Mesodermal cell (in vitro differentiated cells): ENCODE measurements around the gene OXCT1.
A peak's percentile ranks its signal among the peaks of the same experiment; 100 is the strongest.

Experiments
- H3K27ac ChIP-seq: 2 replicates; pipeline ENCODE4 v1.7.0; 2013; ENCODE audit warnings: mild to moderate bottlenecking, low read depth, low read length, moderate library complexity; ENCODE audit not compliant: severe bottlenecking
- H3K36me3 ChIP-seq: 2 replicates; pipeline ENCODE4 v1.7.1; 2013; ENCODE audit warnings: mild to moderate bottlenecking, low read length, moderate library complexity; ENCODE audit not compliant: control insufficient read depth, insufficient read depth
- H3K4me1 ChIP-seq: one replicate; pipeline ENCODE4 v1.7.1; 2013; ENCODE audit warnings: mild to moderate bottlenecking, low read length; ENCODE audit not compliant: insufficient read depth, control insufficient read depth, poor library complexity, severe bottlenecking
- H3K4me3 ChIP-seq: 2 replicates; pipeline ENCODE4 v1.7.0; 2013; ENCODE audit warnings: low read length, control low read depth, mild to moderate bottlenecking; ENCODE audit not compliant: insufficient read depth, poor library complexity, severe bottlenecking; ENCODE audit errors: extremely low read depth
- H3K9me3 ChIP-seq: 2 replicates; pipeline ENCODE4 v1.7.1; 2013; ENCODE audit warnings: mild to moderate bottlenecking, low read length, moderate library complexity; ENCODE audit not compliant: control insufficient read depth
- WGBS, 2 experiments: methylation state at CpG; one replicate each; pipeline ENCODE4 v1.1.5; 2013; ENCODE audit warnings: missing lambda C conversion rate in 2 of 2; ENCODE audit not compliant: insufficient coverage in 2 of 2; 5-methylcytosine and 5-hydroxymethylcytosine counted together

OXCT1 gene

GRCh38 chr5:41871852-41872251 is 1.6 kb upstream of the OXCT1 start:
- no peak overlapping the region for H3K27ac ChIP-seq
- WGBS, 2 experiments: 92 to 97% methylated on average over 2 of the region's 2 CpGs

GRCh38 chr5:41870627-41871048 is 413 bp upstream of the OXCT1 start:
- Histone ChIP-seq H3K4me3 (peak overlapping the region; percentile 66), H3K36me3 (no peaks in the 10 kb centered on the region), H3K4me1 (no peaks in the 10 kb centered on the region), H3K27ac (no peak overlapping the region), H3K9me3 (no peaks in the 10 kb centered on the region)
- WGBS, 2 experiments: 20 to 71% methylated on average over 3 to 11 of the region's 16 CpGs

More at GRCh38 chr5:41871852-41872251, 1.6 kb upstream of the OXCT1 start:
- H3K4me3 ChIP-seq: no peak overlapping the region
- no peaks in the 10 kb centered on the region for H3K4me1 ChIP-seq
- no peaks in the 10 kb centered on the region for H3K9me3 ChIP-seq
- no peaks in the 10 kb centered on the region for H3K36me3 ChIP-seq

- Histone ChIP-seq H3K4me3 (peak overlapping the region; percentile 66), H3K36me3 (no peaks in the 10 kb centered on the region), H3K27ac (no peak overlapping the region), H3K9me3 (no peaks in the 10 kb centered on the region), H3K4me1 (no peaks in the 10 kb centered on the region)
- WGBS, 2 experiments: 24 to 26% methylated on average over 22 to 28 of the region's 28 CpGs
These were observed 988 bp downstream of the OXCT1 start for GRCh38 chr5:41869151-41869723.

DNA sequence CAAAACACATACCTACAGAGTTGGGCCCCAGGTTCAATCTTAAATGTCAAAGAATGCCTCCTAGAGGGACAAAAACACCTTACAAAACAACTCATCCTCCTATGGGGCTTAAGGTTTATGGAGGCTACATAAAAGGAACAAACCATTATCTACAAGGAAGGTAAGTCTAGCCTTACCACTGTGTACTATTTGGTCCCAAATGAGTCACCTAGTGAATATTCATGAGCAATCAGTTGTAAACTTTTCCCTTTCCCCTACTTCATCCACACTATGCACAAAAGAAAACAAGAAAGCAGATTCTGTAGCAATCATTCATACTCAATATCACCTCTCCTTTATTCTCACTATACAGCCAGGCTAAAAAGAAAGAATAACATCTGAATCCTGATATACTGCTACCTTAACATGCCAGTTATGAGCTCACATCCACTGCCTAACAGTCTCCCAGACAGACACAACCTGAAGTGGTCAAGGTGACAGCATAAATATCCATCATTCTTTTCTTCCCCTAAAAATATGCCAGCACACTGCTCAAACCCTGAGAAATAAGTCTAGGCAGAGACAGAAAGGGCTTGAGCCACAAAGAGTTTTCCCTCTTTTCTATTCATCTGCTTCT is 6.2 kb downstream of the OXCT1 start:
- Histone ChIP-seq H3K27ac (no peak overlapping the region), H3K9me3 (no peaks in the 10 kb centered on the region), H3K4me3 (no peak overlapping the region), H3K4me1 (no peaks in the 10 kb centered on the region), H3K36me3 (peaks cover under 1% of the 10 kb centered on the region)

DNA sequence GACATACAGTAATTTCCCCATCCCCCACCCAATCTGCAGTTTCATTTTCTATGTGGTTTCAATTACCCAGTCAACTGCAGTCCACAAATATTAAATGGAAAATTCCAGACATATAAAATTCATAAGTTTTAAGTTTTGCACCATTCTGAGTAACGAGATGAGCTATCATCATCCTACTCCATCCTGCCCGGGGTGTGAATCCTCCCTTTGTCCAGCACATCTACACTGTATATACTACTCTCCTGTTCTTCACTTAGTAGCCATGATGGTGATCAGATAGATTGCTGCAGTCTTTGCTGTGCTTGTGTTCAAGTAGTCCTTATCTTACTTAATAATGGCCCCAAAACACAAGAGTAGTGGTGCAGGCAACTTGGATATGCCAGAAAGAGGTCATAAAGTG is 11.3 kb downstream of the OXCT1 start:
- H3K9me3 ChIP-seq: no peaks in the 10 kb centered on the region
- H3K4me1 ChIP-seq: no peaks in the 10 kb centered on the region
- peaks cover 10% of the 10 kb centered on the region for H3K36me3 ChIP-seq
- 68% methylated on average over 2 of the region's 2 CpGs; no CpG with 5 or more reads in 1 of the 2 experiments for whole genome bisulfite sequencing, 2 experiments
- H3K27ac ChIP-seq: no peak overlapping the region
- no peak overlapping the region for H3K4me3 ChIP-seq

GRCh38 chr5:41857989-41858388 is 12.2 kb downstream of the OXCT1 start:
- Histone ChIP-seq H3K27ac (no peak overlapping the region), H3K9me3 (no peaks in the 10 kb centered on the region), H3K4me1 (no peaks in the 10 kb centered on the region), H3K4me3 (no peak overlapping the region), H3K36me3 (peaks cover 11% of the 10 kb centered on the region)
- WGBS, 2 experiments: 88% methylated on average over 1 of the region's 1 CpG; no CpG with 5 or more reads in 1 of the 2 experiments

DNA sequence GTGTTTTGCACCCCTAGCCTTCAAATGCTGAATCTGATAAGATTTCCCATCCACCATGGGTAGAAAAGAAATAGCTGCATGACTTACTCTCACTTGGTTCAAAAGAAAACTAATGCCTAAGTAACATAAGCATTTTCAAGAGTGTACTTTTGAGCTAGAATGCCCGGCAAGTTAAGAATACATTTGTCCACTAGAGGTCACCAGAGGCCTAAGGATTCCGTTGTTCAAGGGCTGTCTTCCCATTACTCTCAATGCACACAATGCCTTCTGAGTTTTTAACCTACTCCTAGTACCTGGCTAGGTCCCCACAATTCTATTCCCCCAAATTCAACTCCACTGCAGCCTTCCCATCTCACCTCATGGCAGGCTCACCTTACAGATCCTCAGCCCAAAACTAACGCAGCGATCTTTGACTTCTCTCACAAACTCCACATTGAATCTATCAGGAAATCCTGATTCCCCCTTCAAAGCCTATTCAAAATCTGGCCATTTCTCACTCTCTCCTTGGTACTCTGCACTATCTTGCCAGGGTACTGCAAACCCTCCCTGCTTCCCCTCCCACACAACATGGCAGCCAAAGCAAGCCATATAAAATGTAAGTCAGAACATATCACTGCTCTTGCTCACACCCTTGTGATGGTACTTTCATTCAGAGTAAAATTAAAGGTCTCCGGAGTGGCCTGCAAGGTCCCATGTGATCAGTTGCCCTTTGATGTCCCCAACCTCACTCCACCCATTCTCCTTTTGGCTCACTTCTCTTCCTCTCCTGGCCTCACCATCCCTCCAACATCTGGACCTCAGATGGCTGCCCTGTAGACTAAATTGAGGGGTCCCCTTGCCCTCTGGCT is 13.4 kb downstream of the OXCT1 start:
- peaks cover 22% of the 10 kb centered on the region for H3K36me3 ChIP-seq
- 54 to 58% methylated on average over 5 of the region's 5 CpGs for WGBS, 2 experiments

GRCh38 chr5:41852293-41852692 is 17.9 kb downstream of the OXCT1 start:
- Histone ChIP-seq H3K36me3 (peaks cover 44% of the 10 kb centered on the region), H3K27ac (no peak overlapping the region), H3K9me3 (no peaks in the 10 kb centered on the region), H3K4me1 (no peaks in the 10 kb centered on the region), H3K4me3 (no peak overlapping the region)
- 83% methylated on average over 1 of the region's 2 CpGs; no CpG with 5 or more reads in 1 of the 2 experiments for WGBS, 2 experiments

More for the DNA sequence above, 13.4 kb downstream of the OXCT1 start:
- H3K4me1 ChIP-seq: no peaks in the 10 kb centered on the region
- H3K4me3 ChIP-seq: no peak overlapping the region
- H3K9me3 ChIP-seq: no peaks in the 10 kb centered on the region
- H3K27ac ChIP-seq: no peak overlapping the region

- Histone ChIP-seq H3K9me3 (no peaks in the 10 kb centered on the region), H3K27ac (no peak overlapping the region), H3K4me1 (no peaks in the 10 kb centered on the region), H3K4me3 (no peak overlapping the region), H3K36me3 (peaks cover 44% of the 10 kb centered on the region)
- no CpG with 5 or more reads among the region's 1 CpG for WGBS, 2 experiments
These were observed 19.1 kb downstream of the OXCT1 start for GRCh38 chr5:41851116-41851515.

DNA sequence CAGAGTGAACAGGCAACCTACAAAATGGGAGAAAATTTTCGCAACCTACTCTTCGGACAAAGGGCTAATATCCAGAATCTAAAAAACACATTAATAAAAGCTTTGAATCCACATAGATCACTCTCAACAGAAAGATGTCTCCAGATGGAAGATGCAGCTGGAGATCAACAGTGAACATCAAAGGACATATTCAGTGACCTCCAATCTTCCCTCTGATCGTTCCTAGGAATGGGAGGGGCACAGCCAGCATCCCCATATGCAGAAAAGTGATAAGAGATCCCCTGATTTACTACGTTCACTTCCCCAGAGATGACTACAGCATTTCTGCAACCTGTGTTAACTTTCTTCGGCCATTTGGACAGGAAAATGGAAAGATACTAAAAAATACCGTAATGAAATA is 21.2 kb downstream of the OXCT1 start:
- 80 to 100% methylated on average over 1 to 3 of the region's 6 CpGs for WGBS, 2 experiments
- Histone ChIP-seq H3K4me1 (no peaks in the 10 kb centered on the region), H3K9me3 (no peaks in the 10 kb centered on the region), H3K27ac (no peak overlapping the region), H3K36me3 (peaks cover 41% of the 10 kb centered on the region), H3K4me3 (no peak overlapping the region)
